Measurements from ENCODE around the gene MYO1A. TPM values are rescaled to one million over a fixed set of nuclear protein-coding genes. Genes with fewer than 3 reads are reported as not detected.

Gene MYO1A
- total and polyA plus RNA-seq, 12 donors = 0.01 to 0.08 TPM; not detected in 10

- no peak overlapping the region for H3K4me3 ChIP-seq
- no peak for DNase-seq
- H3K9me3 ChIP-seq = no peaks in the 10 kb centered on the region
- intact Hi-C loops (cut with DNase I) = no loop called here
- no peak overlapping the region for H3K27ac ChIP-seq
- ATAC-seq = peak in 2 of 8 donors; percentile 8 to 33
- TF ChIP-seq CTCF (IDR thresholded peaks at IDR 0.05) = no peak
- H3K27me3 ChIP-seq = no peaks in the 10 kb centered on the region
- WGBS, 2 donors = 66 to 70% methylated on average over 12 of the region's 12 CpGs
- H3K4me1 ChIP-seq = peaks cover 0 to 27% (median 16%) of the 10 kb centered on the region in 9 donors
- H3K36me3 ChIP-seq = peaks cover 0 to 52% (median 5%) of the 10 kb centered on the region in 9 donors
These were observed 53.0 kb downstream of the MYO1A start for GRCh38 chr12:56996793-56997545.

- whole genome bisulfite sequencing, 2 donors = 92 to 94% methylated on average over 11 of the region's 11 CpGs
- Histone ChIP-seq H3K27ac (no peak overlapping the region), H3K9me3 (no peaks in the 10 kb centered on the region), H3K4me3 (no peak overlapping the region), H3K4me1 (peaks cover 0 to 27% (median 14%) of the 10 kb centered on the region in 9 donors), H3K27me3 (no peaks in the 10 kb centered on the region), H3K36me3 (peaks cover 0 to 42% (median 3%) of the 10 kb centered on the region in 9 donors)
- DNase-seq = no peak
- intact Hi-C loops (cut with DNase I) = no loop called here
- no peak for TF ChIP-seq CTCF (IDR thresholded peaks at IDR 0.05)
- no peak for ATAC-seq
These were observed 53.9 kb downstream of the MYO1A start for GRCh38 chr12:56995930-56996496.

GRCh38 chr12:56995201-56995929, 54.6 kb downstream of the MYO1A start:
- 94% methylated on average over 25 to 26 of the region's 26 CpGs for WGBS, 2 donors

More at GRCh38 chr12:56995201-56995929, 54.6 kb downstream of the MYO1A start:
- peaks cover 0 to 32% (median 14%) of the 10 kb centered on the region in 9 donors for H3K4me1 ChIP-seq
- intact Hi-C loops (cut with DNase I) = no loop called here
- TF ChIP-seq CTCF (IDR thresholded peaks at IDR 0.05) = no peak
- H3K27ac ChIP-seq = no peak overlapping the region
- no peak overlapping the region for H3K4me3 ChIP-seq
- peaks cover 0 to 36% (median 3%) of the 10 kb centered on the region in 9 donors for H3K36me3 ChIP-seq
- H3K9me3 ChIP-seq = no peaks in the 10 kb centered on the region
- H3K27me3 ChIP-seq = no peaks in the 10 kb centered on the region
- ATAC-seq (no peak), DNase-seq (no peak)
